Right lung (tissue), 5 donors: ENCODE results near the gene RSAD1. TPM values are rescaled to one million over a fixed set of nuclear protein-coding genes. Genes with fewer than 3 reads are reported as not detected.

Experiments used
- polyA plus RNA-seq, 5 donors: library from polyadenylated mRNA; unstranded; fragments of 120-200 nt; gene quantifications; one replicate each; pipeline versions ENCODE4 v1.2.1 to v1.2.3, GENCODE V29; 2013; ENCODE audit warnings: inconsistent platforms in 1 of 5, low replicate concordance in 1 of 5; ENCODE audit not compliant: insufficient read length in 5 of 5, insufficient read depth in 1 of 5

The RSAD1 gene
- polyA plus RNA-seq, 5 donors = 41.2 to 56.4 (median 50.3) TPM

Other genes starting within 250 kb of the RSAD1 start
- 1 to 10 TPM; 4.4 to 8.7 (median 7.5) TPM for gene TMEM92, start 204.4 kb upstream of the RSAD1 start, polyA plus RNA-seq
- 10 to 100 TPM; 15.9 to 25.9 (median 21.6) TPM for gene XYLT2, start 132.7 kb upstream of the RSAD1 start, polyA plus RNA-seq
- gene MRPL27, start 105.7 kb upstream of the RSAD1 start, polyA plus RNA-seq = 10 to 100 TPM; 48.3 to 67.2 (median 55.7) TPM
- 10 to 100 TPM in 3 of 5 donors, 1 to 10 TPM in 2; 7.2 to 13.9 (median 11.1) TPM for gene EME1, start 105.6 kb upstream of the RSAD1 start, polyA plus RNA-seq
- 10 to 100 TPM; 40.8 to 62.9 (median 44.7) TPM for gene LRRC59, start 81.3 kb upstream of the RSAD1 start, polyA plus RNA-seq
- 100 to 1,000 TPM in 4 of 5 donors, 10 to 100 TPM in 1; 95.0 to 131 (median 114) TPM for gene ACSF2, start 52.6 kb upstream of the RSAD1 start, polyA plus RNA-seq
- 1 to 10 TPM; 4.2 to 6.5 (median 4.8) TPM for gene CHAD, start 10.0 kb upstream of the RSAD1 start, polyA plus RNA-seq
- gene MYCBPAP, start 29.6 kb downstream of the RSAD1 start, polyA plus RNA-seq = 1 to 10 TPM; 5.0 to 8.2 (median 7.0) TPM
- 1 to 10 TPM; 2.8 to 7.4 (median 5.2) TPM for gene EPN3, start 53.9 kb downstream of the RSAD1 start, polyA plus RNA-seq
- gene SPATA20, start 68.3 kb downstream of the RSAD1 start, polyA plus RNA-seq = 10 to 100 TPM; 38.0 to 51.3 (median 41.6) TPM
- 10 to 100 TPM; 16.2 to 32.8 (median 17.1) TPM for gene CACNA1G, start 81.9 kb downstream of the RSAD1 start, polyA plus RNA-seq
- gene ABCC3, start 156.0 kb downstream of the RSAD1 start, polyA plus RNA-seq = 10 to 100 TPM; 27.4 to 61.4 (median 39.5) TPM
- gene ANKRD40, start 229.1 kb downstream of the RSAD1 start, polyA plus RNA-seq = 10 to 100 TPM; 42.8 to 51.4 (median 47.3) TPM
- 100 to 1,000 TPM; 485 to 859 (median 763) TPM for gene LUC7L3, start 240.7 kb downstream of the RSAD1 start, polyA plus RNA-seq